Measurements from ENCODE around the gene PROP1.

The PROP1 gene

GRCh38 chr5:177996660-177997318 lies 747 bp upstream of the PROP1 start:
- no peak for TF ChIP-seq CTCF (IDR thresholded peaks at IDR 0.05; ENCODE audit: low read depth, low read length)
- in situ Hi-C loops (cut with HindIII; ENCODE audit: low sequenced_read_pairs), result no loop called here
- DNase-seq (ENCODE audit: low read depth, low spot score), result no peak
- no peak overlapping the region for H3K4me3 ChIP-seq (ENCODE audit: low read depth, low read length)

- no peak overlapping the region for H3K4me3 ChIP-seq (ENCODE audit: low read depth, low read length)
- no peak for TF ChIP-seq CTCF (IDR thresholded peaks at IDR 0.05; ENCODE audit: low read depth, low read length)
- in situ Hi-C loops (cut with HindIII; ENCODE audit: low sequenced_read_pairs), result no loop called here
Observed at GRCh38 chr5:177994561-177995190, 1.4 kb downstream of the PROP1 start.

GRCh38 chr5:177994063-177994462 lies 2.0 kb downstream of the PROP1 start:
- no peak overlapping the region for H3K4me3 ChIP-seq (ENCODE audit: low read depth, low read length)
- TF ChIP-seq CTCF (IDR thresholded peaks at IDR 0.05; ENCODE audit: low read depth, low read length), result no peak
- DNase-seq (ENCODE audit: low read depth, low spot score), result no peak
- in situ Hi-C loops (cut with HindIII; ENCODE audit: low sequenced_read_pairs), result no loop called here

More at GRCh38 chr5:177994561-177995190, 1.4 kb downstream of the PROP1 start:
- no peak for DNase-seq (ENCODE audit: low read depth, low spot score)

- no peak for DNase-seq (ENCODE audit: low read depth, low spot score)
- in situ Hi-C loops (cut with HindIII; ENCODE audit: low sequenced_read_pairs), result no loop called here
- no peak for TF ChIP-seq CTCF (IDR thresholded peaks at IDR 0.05; ENCODE audit: low read depth, low read length)
- no peak overlapping the region for H3K4me3 ChIP-seq (ENCODE audit: low read depth, low read length)
Observed at GRCh38 chr5:177992466-177992865, 3.6 kb downstream of the PROP1 start.

- no peak for DNase-seq (ENCODE audit: low read depth, low spot score)
- no peak for TF ChIP-seq CTCF (IDR thresholded peaks at IDR 0.05; ENCODE audit: low read depth, low read length)
- H3K4me3 ChIP-seq (ENCODE audit: low read depth, low read length), result no peak overlapping the region
- in situ Hi-C loops (cut with HindIII; ENCODE audit: low sequenced_read_pairs), result no loop called here
Observed at GRCh38 chr5:177988989-177989625, 6.9 kb downstream of the PROP1 start.

- TF ChIP-seq CTCF (IDR thresholded peaks at IDR 0.05; ENCODE audit: low read depth, low read length), result no peak
- no peak overlapping the region for H3K4me3 ChIP-seq (ENCODE audit: low read depth, low read length)
- DNase-seq (ENCODE audit: low read depth, low spot score), result no peak
- in situ Hi-C loops (cut with HindIII; ENCODE audit: low sequenced_read_pairs), result no loop called here
Observed at GRCh38 chr5:177987326-177987725, 8.7 kb downstream of the PROP1 start.
